Hematopoietic multipotent progenitor cell treated with erythropoietin and hydrocortisone succinate and interleukin-3 and kit ligand, for 8 days (in vitro differentiated cells): ENCODE data around the gene JAM3.

ENCODE experiments used
- DNase-seq: peaks from one replicate; pipeline ENCODE4 v3.0.0-alpha.2; 2015

Gene JAM3

GRCh38 chr11:134200688-134201087, 131.8 kb downstream of the JAM3 start:
- no peak for DNase-seq
